ENCODE measurements around the gene SDK1. TPM values are rescaled to one million over a fixed set of nuclear protein-coding genes. Genes with fewer than 3 reads are reported as not detected.

Gene SDK1
- total RNA-seq, 1 donor from 2014 or later: 3.9 TPM

- TF ChIP-seq, protein P1, sequence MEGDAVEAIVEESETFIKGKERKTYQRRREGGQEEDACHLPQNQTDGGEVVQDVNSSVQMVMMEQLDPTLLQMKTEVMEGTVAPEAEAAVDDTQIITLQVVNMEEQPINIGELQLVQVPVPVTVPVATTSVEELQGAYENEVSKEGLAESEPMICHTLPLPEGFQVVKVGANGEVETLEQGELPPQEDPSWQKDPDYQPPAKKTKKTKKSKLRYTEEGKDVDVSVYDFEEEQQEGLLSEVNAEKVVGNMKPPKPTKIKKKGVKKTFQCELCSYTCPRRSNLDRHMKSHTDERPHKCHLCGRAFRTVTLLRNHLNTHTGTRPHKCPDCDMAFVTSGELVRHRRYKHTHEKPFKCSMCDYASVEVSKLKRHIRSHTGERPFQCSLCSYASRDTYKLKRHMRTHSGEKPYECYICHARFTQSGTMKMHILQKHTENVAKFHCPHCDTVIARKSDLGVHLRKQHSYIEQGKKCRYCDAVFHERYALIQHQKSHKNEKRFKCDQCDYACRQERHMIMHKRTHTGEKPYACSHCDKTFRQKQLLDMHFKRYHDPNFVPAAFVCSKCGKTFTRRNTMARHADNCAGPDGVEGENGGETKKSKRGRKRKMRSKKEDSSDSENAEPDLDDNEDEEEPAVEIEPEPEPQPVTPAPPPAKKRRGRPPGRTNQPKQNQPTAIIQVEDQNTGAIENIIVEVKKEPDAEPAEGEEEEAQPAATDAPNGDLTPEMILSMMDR (IDR thresholded peaks at IDR 0.05; ENCODE audit: insufficient read depth, low read length, poor library complexity, severe bottlenecking): no peak
- Histone ChIP-seq H3K27me3 (ENCODE audit: control insufficient read depth, insufficient read depth, low read length) (no peaks in the 10 kb centered on the region), H3K36me3 (ENCODE audit: control insufficient read depth, insufficient read depth, low read length) (no peaks in the 10 kb centered on the region), H3K4me3 (ENCODE audit: low read depth, low read length) (no peak overlapping the region)
- DNase-seq (ENCODE audit: low read depth): no peak
Observed at GRCh38 chr7:4123346-4123745, 822.3 kb downstream of the SDK1 start.

DNA sequence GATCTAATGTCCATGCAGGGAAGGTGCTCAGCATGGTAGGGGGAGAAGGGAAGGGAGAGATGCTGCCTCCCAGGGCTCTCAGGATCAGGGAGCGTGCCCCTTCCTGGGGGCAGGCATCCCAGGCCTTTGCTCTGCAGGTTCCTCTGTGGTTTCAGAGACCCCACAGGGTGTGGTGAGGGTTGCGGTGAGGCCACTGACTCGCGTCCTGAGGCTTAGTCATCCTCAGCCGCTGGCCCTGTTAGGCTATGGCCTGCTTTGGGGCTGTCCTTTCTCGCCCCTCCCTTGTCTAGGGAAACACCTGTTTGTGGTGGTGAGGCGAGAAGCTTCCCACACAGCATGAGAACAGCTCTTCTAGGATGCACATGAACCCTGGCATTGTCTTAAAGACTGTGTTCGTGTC lies 822.8 kb downstream of the SDK1 start:
- H3K27me3 ChIP-seq (ENCODE audit: control insufficient read depth, insufficient read depth, low read length): no peaks in the 10 kb centered on the region
- DNase-seq (ENCODE audit: low read depth): peak; percentile 65
- H3K4me3 ChIP-seq (ENCODE audit: low read depth, low read length): no peak overlapping the region
- H3K36me3 ChIP-seq (ENCODE audit: control insufficient read depth, insufficient read depth, low read length): no peaks in the 10 kb centered on the region
- TF ChIP-seq, protein P1 (IDR thresholded peaks at IDR 0.05; ENCODE audit: insufficient read depth, low read length, poor library complexity, severe bottlenecking): no peak

GRCh38 chr7:4124556-4125477 lies 823.8 kb downstream of the SDK1 start:
- Histone ChIP-seq H3K27me3 (ENCODE audit: control insufficient read depth, insufficient read depth, low read length) (no peaks in the 10 kb centered on the region), H3K4me3 (ENCODE audit: low read depth, low read length) (no peak overlapping the region), H3K36me3 (ENCODE audit: control insufficient read depth, insufficient read depth, low read length) (no peaks in the 10 kb centered on the region)
- DNase-seq (ENCODE audit: low read depth): no peak
- TF ChIP-seq, protein P1 (IDR thresholded peaks at IDR 0.05; ENCODE audit: insufficient read depth, low read length, poor library complexity, severe bottlenecking): no peak

DNA sequence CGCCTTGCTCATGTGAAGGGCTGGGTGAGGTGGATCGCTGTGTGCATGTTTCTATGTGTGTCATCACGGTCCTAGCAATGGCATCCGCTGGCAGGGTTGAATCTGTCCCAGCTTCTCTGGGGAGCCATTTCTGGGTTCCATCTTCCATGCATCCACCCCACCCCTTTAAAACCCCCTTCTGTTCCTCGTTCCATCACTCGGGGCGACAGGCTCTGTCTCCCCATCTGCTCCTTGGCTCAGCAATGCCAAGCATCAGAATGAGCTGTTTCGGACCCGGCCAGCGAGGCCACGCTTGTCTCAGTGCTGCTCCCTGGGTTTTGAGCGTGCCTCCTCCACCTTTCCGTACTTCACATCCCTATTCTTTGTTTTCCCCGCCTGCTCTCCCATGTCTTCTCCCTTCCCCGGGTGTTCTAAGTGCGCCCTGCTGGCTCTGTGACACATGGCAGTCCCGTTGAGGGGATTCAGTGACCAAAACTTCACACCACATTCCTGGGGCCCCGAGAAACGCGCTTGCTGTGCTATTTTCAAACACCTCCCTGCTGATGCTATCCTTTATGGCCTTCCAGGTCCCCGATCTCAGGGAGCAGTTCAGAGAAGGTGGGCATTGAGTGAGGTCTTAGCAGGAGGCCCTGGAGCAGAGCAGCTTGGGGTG lies 827.0 kb downstream of the SDK1 start:
- H3K4me3 ChIP-seq (ENCODE audit: low read depth, low read length): no peak overlapping the region
- DNase-seq (ENCODE audit: low read depth): no peak
- H3K36me3 ChIP-seq (ENCODE audit: control insufficient read depth, insufficient read depth, low read length): no peaks in the 10 kb centered on the region
- H3K27me3 ChIP-seq (ENCODE audit: control insufficient read depth, insufficient read depth, low read length): no peaks in the 10 kb centered on the region
- TF ChIP-seq, protein P1 (IDR thresholded peaks at IDR 0.05; ENCODE audit: insufficient read depth, low read length, poor library complexity, severe bottlenecking): no peak

DNA sequence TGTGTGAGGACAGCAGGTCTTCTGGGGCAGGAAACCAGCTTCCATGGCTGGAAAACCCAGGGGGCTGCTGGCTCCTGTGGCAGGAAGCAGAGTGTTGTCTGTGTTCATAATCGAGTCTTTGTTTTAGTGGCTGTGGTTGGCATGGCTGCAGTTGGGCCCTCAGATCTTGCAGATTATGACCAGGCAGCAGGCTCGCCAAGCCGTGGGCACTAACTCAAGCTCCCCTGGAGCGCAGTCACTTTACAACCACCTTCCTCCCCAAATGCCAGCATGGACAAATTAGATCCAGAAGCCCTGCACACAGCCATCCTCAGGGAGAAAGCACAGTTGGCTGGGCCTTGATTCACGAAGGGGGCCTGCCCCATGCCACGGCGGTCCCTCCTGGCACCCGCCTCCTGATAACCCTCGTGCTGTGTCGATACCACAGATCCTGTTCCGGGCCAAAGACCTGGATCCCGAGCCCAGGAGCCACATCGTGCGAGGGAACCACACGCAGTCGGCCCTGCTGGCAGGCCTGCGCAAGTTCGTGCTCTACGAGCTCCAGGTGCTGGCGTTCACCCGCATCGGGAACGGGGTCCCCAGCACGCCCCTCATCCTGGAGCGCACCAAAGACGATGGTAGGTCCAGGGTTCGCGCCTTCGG lies 828.5 kb downstream of the SDK1 start:
- TF ChIP-seq, protein P1 (IDR thresholded peaks at IDR 0.05; ENCODE audit: insufficient read depth, low read length, poor library complexity, severe bottlenecking): no peak
- H3K27me3 ChIP-seq (ENCODE audit: control insufficient read depth, insufficient read depth, low read length): no peaks in the 10 kb centered on the region
- H3K36me3 ChIP-seq (ENCODE audit: control insufficient read depth, insufficient read depth, low read length): no peaks in the 10 kb centered on the region
- DNase-seq (ENCODE audit: low read depth): no peak
- H3K4me3 ChIP-seq (ENCODE audit: low read depth, low read length): no peak overlapping the region

Data from kidney epithelial cell (primary cell).